OCI-LY7 (cell line): ENCODE data around the gene MAB21L3. TPM values are rescaled to one million over a fixed set of nuclear protein-coding genes. Genes with fewer than 3 reads are reported as not detected.

ENCODE experiments used
- BruUV-seq: library from RNA; stranded (reverse); fragments of 400-500 nt; replicated peaks from 2 replicates; lab custom pipeline; 2021; lab: Mats Ljungman, UMichigan
- CTCF ChIA-PET: fragments of 300-600 bp; sonication (Branson Sonifier 250); formaldehyde crosslinking; loops from one replicate; lab custom pipeline; 2022; ENCODE audit warnings: antibody characterized with exemption; ENCODE audit not compliant: unreplicated experiment; lab: Charles Lee
- POLR2A ChIA-PET: fragments of 300-600 bp; sonication (Branson Sonifier 250); formaldehyde crosslinking; loops from one replicate; lab custom pipeline; 2022; ENCODE audit warnings: antibody characterized with exemption; lab: Charles Lee
- DNase-seq: peaks from one replicate; pipeline ENCODE4 v3.0.0-alpha.2; 2015; ENCODE audit warnings: low spot score
- H2AFZ ChIP-seq: fragments of 200-600 bp; sonication (generic), shearing (Covaris generic); 2 replicates; pipeline ENCODE4 v1.6.1; 2014; ENCODE audit warnings: mild to moderate bottlenecking, antibody characterized with exemption, low read length, moderate library complexity
- H3K27ac ChIP-seq: fragments of 200-600 bp; sonication (generic); 2 replicates; pipeline ENCODE4 v1.5.1; 2014; ENCODE audit warnings: mixed run types, low read depth, mild to moderate bottlenecking, moderate library complexity, low read length, inconsistent platforms; ENCODE audit not compliant: poor library complexity, severe bottlenecking
- H3K36me3 ChIP-seq: fragments of 200-600 bp; sonication (generic); 2 replicates; pipeline ENCODE4 v1.6.1; 2014; ENCODE audit warnings: mild to moderate bottlenecking, antibody characterized with exemption, low read length, moderate library complexity, mixed read lengths; ENCODE audit not compliant: insufficient read depth
- H3K4me1 ChIP-seq: fragments of 200-600 bp; sonication (generic); 2 replicates; pipeline ENCODE4 v1.5.1; 2014; ENCODE audit warnings: mild to moderate bottlenecking, low read length; ENCODE audit not compliant: insufficient read depth, poor library complexity, severe bottlenecking
- H3K4me2 ChIP-seq: fragments of 200-600 bp; sonication (generic); 2 replicates; pipeline ENCODE4 v1.6.1; 2014; ENCODE audit warnings: mild to moderate bottlenecking, low read length
- H3K4me3 ChIP-seq: fragments of 200-600 bp; sonication (generic); 2 replicates; pipeline ENCODE4 v1.5.1; 2014; ENCODE audit warnings: mild to moderate bottlenecking, low read depth, low read length; ENCODE audit not compliant: poor library complexity, severe bottlenecking
- H3K79me2 ChIP-seq: fragments of 200-600 bp; sonication (generic); 2 replicates; pipeline ENCODE4 v1.6.1; 2016; ENCODE audit warnings: low read depth, mild to moderate bottlenecking, low read length, moderate library complexity, mixed read lengths; ENCODE audit not compliant: insufficient read depth
- H3K9me2 ChIP-seq: fragments of 200-600 bp; sonication (generic); 2 replicates; pipeline ENCODE4 v1.6.1; 2016; ENCODE audit warnings: mild to moderate bottlenecking, low read length, mixed read lengths; ENCODE audit not compliant: insufficient read depth
- H3K9me3 ChIP-seq: fragments of 200-600 bp; sonication (generic); 2 replicates; pipeline ENCODE4 v1.6.1; 2014; ENCODE audit warnings: mild to moderate bottlenecking, mixed run types, low read length, mixed read lengths
- H4K20me1 ChIP-seq: fragments of 200-600 bp; sonication (generic); 2 replicates; pipeline ENCODE4 v1.6.1; 2014; ENCODE audit warnings: mild to moderate bottlenecking, antibody characterized with exemption, low read length, moderate library complexity, mixed read lengths; ENCODE audit not compliant: insufficient read depth
- EZH2phosphoT487 ChIP-seq: fragments of 200-600 bp; sonication (generic); IDR thresholded peaks from 2 replicates; pipeline ENCODE4 v1.6.1; 2018; ENCODE audit warnings: low read depth, borderline replicate concordance, mild to moderate bottlenecking, mixed run types, antibody characterized with exemption, low read length, moderate library complexity, mixed read lengths
- intact Hi-C: fragments of 100-400 bp; cut with micrococcal nuclease; formaldehyde crosslinking; loops from one replicate; pipeline ENCODE4 v1.10.0; 2022; ENCODE audit not compliant: unreplicated experiment
- total RNA-seq, 2 experiments: library from RNA; depleted of rRNA in 1 of 2; stranded (reverse); fragments of >200 nt in 1 of 2; shearing (Covaris generic) in 1 of 2; gene quantifications; 2 replicates each; pipeline ENCODE4 v1.2.3, GENCODE V29; 2014 to 2022
- TF ChIP-seq, protein P1 (sequence below): fragments of 200-600 bp; sonication (generic); conservative IDR thresholded peaks from 2 replicates; pipeline ENCODE4 v1.5.1; 2014; ENCODE audit warnings: mild to moderate bottlenecking, antibody characterized with exemption, low read length, moderate library complexity, mixed read lengths

The MAB21L3 gene
- total RNA-seq, 2 experiments from 2014 or later, result not detected

DNA sequence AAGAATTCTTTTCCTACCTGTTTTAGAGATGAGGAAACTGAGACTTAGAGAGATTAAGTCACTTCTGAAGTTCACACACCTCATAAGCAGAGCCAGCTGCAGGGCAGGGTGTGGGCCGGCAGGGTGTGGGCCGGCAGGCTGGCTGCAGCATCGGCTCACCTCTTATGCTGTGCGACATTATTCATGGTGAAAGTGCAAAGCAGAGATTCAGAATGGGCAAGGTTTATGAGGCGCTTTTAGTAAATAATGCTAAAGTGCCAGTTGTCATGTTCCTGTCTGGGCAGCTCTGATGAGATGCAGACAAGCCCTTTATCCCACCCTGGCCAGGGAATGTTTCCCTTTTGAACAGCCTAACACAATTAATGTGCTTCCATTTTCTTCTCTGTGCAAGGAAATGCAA lies 14.6 kb downstream of the MAB21L3 start:
- no peak for DNase-seq
- H3K36me3 ChIP-seq, result no peaks in the 10 kb centered on the region
- POLR2A ChIA-PET, result no interaction called here
- no peaks in the 10 kb centered on the region for H3K79me2 ChIP-seq
- H3K4me1 ChIP-seq, result no peaks in the 10 kb centered on the region
- no TSS peak for BruUV-seq
- CTCF ChIA-PET, result no interaction called here
- H3K27ac ChIP-seq, result no peak overlapping the region
- no peak for TF ChIP-seq EZH2phosphoT487
- TF ChIP-seq, protein P1, sequence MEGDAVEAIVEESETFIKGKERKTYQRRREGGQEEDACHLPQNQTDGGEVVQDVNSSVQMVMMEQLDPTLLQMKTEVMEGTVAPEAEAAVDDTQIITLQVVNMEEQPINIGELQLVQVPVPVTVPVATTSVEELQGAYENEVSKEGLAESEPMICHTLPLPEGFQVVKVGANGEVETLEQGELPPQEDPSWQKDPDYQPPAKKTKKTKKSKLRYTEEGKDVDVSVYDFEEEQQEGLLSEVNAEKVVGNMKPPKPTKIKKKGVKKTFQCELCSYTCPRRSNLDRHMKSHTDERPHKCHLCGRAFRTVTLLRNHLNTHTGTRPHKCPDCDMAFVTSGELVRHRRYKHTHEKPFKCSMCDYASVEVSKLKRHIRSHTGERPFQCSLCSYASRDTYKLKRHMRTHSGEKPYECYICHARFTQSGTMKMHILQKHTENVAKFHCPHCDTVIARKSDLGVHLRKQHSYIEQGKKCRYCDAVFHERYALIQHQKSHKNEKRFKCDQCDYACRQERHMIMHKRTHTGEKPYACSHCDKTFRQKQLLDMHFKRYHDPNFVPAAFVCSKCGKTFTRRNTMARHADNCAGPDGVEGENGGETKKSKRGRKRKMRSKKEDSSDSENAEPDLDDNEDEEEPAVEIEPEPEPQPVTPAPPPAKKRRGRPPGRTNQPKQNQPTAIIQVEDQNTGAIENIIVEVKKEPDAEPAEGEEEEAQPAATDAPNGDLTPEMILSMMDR, result no peak
- H3K4me2 ChIP-seq, result no peak overlapping the region
- intact Hi-C loops, result no loop called here
- no peaks in the 10 kb centered on the region for H4K20me1 ChIP-seq
- H2AFZ ChIP-seq, result no peak overlapping the region
- H3K9me3 ChIP-seq, result no peaks in the 10 kb centered on the region
- H3K4me3 ChIP-seq, result no peak overlapping the region
- no peaks in the 10 kb centered on the region for H3K9me2 ChIP-seq

DNA sequence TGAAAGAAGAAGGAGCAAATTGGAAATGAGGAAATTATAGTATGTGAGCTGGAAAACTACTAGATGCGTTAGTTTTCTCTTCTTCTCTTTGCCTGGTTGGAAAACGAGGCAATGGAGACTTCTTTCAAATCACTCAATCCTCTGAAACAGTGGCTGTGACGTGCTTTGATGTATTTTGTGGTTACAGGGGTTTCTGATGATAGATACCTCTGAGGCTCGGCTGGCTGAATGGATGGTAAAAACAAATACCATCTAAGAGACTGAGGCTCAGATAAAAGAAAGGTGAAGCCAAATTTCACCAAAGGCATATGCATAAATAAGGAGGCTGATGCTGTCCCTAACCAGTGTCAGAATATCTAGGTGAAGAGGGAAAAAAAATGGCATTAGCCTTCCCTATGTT lies 15.1 kb downstream of the MAB21L3 start:
- H4K20me1 ChIP-seq, result no peaks in the 10 kb centered on the region
- H3K79me2 ChIP-seq, result no peaks in the 10 kb centered on the region
- H3K9me3 ChIP-seq, result no peaks in the 10 kb centered on the region
- intact Hi-C loops, result no loop called here
- DNase-seq, result no peak
- no TSS peak for BruUV-seq
- no peak overlapping the region for H3K4me3 ChIP-seq
- no peaks in the 10 kb centered on the region for H3K36me3 ChIP-seq
- no peak overlapping the region for H2AFZ ChIP-seq
- H3K4me2 ChIP-seq, result no peak overlapping the region
- no peaks in the 10 kb centered on the region for H3K4me1 ChIP-seq
- no peaks in the 10 kb centered on the region for H3K9me2 ChIP-seq
- TF ChIP-seq, protein P1, result no peak
- no peak for TF ChIP-seq EZH2phosphoT487
- CTCF ChIA-PET, result no interaction called here
- POLR2A ChIA-PET, result no interaction called here
- no peak overlapping the region for H3K27ac ChIP-seq

DNA sequence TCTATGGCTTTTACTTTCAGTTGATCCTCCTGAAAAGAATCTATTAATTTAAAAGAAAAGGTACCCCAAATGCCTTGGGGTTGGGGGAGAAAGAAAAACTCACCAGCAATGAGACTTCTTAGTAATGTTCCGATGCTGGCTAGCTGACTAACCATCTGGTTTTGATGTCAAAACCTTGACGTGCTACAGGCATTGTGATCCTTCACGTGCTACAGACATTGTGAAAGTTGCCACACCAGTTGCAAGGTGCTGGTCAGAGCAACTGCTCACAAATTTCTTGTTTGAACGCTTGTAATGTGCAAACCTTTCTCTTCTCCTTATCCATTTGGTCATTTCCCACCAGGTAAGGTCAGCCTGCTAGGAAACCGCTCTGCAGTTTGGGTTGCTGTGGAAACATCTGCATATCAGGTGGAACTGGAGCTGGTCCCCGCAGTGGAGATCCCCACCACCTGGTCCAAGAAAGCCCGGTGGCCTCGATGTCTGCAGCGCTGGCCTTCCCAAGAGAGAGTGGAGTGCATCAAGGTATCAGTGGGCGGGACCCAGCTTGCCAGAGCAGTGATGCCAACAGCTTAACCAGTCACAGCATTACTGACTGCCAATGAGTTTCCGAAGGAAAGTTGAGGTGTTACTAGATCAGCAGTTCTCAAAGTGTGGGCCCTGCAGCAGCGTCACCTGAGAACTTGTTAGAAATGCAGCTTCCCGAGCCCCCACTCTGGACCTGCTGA lies 16.1 kb downstream of the MAB21L3 start:
- no peaks in the 10 kb centered on the region for H3K79me2 ChIP-seq
- intact Hi-C loops, result no loop called here
- H3K4me2 ChIP-seq, result no peak overlapping the region
- no peaks in the 10 kb centered on the region for H3K9me3 ChIP-seq
- H4K20me1 ChIP-seq, result no peaks in the 10 kb centered on the region
- no peaks in the 10 kb centered on the region for H3K4me1 ChIP-seq
- H3K27ac ChIP-seq, result no peak overlapping the region
- H3K9me2 ChIP-seq, result no peaks in the 10 kb centered on the region
- no peak overlapping the region for H3K4me3 ChIP-seq
- DNase-seq, result no peak
- no peak overlapping the region for H2AFZ ChIP-seq
- TF ChIP-seq, protein P1, result no peak
- TF ChIP-seq EZH2phosphoT487, result no peak
- no peaks in the 10 kb centered on the region for H3K36me3 ChIP-seq
- CTCF ChIA-PET, result no interaction called here
- POLR2A ChIA-PET, result no interaction called here
- BruUV-seq, result no TSS peak
